SK-N-SH treated with all-trans-retinoic acid at 6 μM for 48 hours (cell line): ENCODE data around the gene LMBR1.

Experiments
- ATAC-seq: fragments of 200-7000 bp; cut with Tn5 transposase; 3 replicates; pipeline ENCODE4 v1.9.1; 2020; ENCODE audit warnings: mild to moderate bottlenecking, moderate library complexity
- ARNTL ChIP-seq: fragments of 450-650 bp; formaldehyde crosslinking; IDR thresholded peaks from 2 replicates; pipeline ENCODE4 v1.5.0; 2020; ENCODE audit warnings: low read depth, mild to moderate bottlenecking, moderate library complexity, borderline replicate concordance
- BACH2 ChIP-seq: fragments of 250-450 bp; sonication (Bioruptor Pico); IDR thresholded peaks from 2 replicates; pipeline ENCODE4 v1.9.0; 2021; ENCODE audit warnings: mild to moderate bottlenecking, borderline replicate concordance
- CREB5 ChIP-seq: fragments of 250-450 bp; sonication (Bioruptor Pico); IDR thresholded peaks from 2 replicates; pipeline ENCODE4 v1.5.1; 2020; ENCODE audit warnings: low read depth, mild to moderate bottlenecking, moderate library complexity
- CSRNP3 ChIP-seq: fragments of 250-450 bp; sonication (Bioruptor Pico); IDR thresholded peaks from 2 replicates; pipeline ENCODE4 v1.5.1; 2021; ENCODE audit warnings: mild to moderate bottlenecking, moderate library complexity
- ESRRG ChIP-seq: fragments of 250-450 bp; sonication (Bioruptor Pico); IDR thresholded peaks from 2 replicates; pipeline ENCODE4 v1.6.1; 2021; ENCODE audit warnings: mild to moderate bottlenecking
- GLIS3 ChIP-seq: fragments of 250-450 bp; sonication (Bioruptor Pico); IDR thresholded peaks from 2 replicates; pipeline ENCODE4 v1.5.0; 2020; ENCODE audit warnings: mild to moderate bottlenecking, moderate library complexity
- ISL1 ChIP-seq: fragments of 250-450 bp; sonication (Bioruptor Pico); IDR thresholded peaks from 2 replicates; pipeline ENCODE4 v2.1.2; 2022; ENCODE audit warnings: mild to moderate bottlenecking, moderate library complexity
- OSR1 ChIP-seq: fragments of 250-450 bp; sonication (Bioruptor Pico); IDR thresholded peaks from 2 replicates; pipeline ENCODE4 v1.8.0; 2022; ENCODE audit warnings: moderate library complexity, mild to moderate bottlenecking, inconsistent platforms
- PATZ1 ChIP-seq: fragments of 250-450 bp; sonication (Bioruptor Pico); IDR thresholded peaks from 2 replicates; pipeline ENCODE4 v1.8.0; 2020; ENCODE audit warnings: mild to moderate bottlenecking, moderate library complexity, borderline replicate concordance
- PPARA ChIP-seq: fragments of 250-450 bp; sonication (Bioruptor Pico); IDR thresholded peaks from 2 replicates; pipeline ENCODE4 v1.5.0; 2020; ENCODE audit warnings: mild to moderate bottlenecking, borderline replicate concordance
- RARB ChIP-seq: fragments of 250-450 bp; sonication (Bioruptor Pico); IDR thresholded peaks from 2 replicates; pipeline ENCODE4 v1.8.0; 2021; ENCODE audit warnings: mild to moderate bottlenecking, moderate library complexity
- SNAI2 ChIP-seq: fragments of 250-450 bp; sonication (Bioruptor Pico); IDR thresholded peaks from 2 replicates; pipeline ENCODE4 v1.5.0; 2020; ENCODE audit warnings: mild to moderate bottlenecking, moderate library complexity
- TOX ChIP-seq: fragments of 250-450 bp; sonication (Bioruptor Pico); IDR thresholded peaks from 2 replicates; pipeline ENCODE4 v1.8.0; 2021; ENCODE audit warnings: mild to moderate bottlenecking, moderate library complexity, borderline replicate concordance
- TSHZ2 ChIP-seq: fragments of 250-450 bp; sonication (Bioruptor Pico); IDR thresholded peaks from 2 replicates; pipeline ENCODE4 v1.5.0; 2020; ENCODE audit warnings: mild to moderate bottlenecking, moderate library complexity
- ZC3H10 ChIP-seq: fragments of 250-450 bp; sonication (Bioruptor Pico); IDR thresholded peaks from 2 replicates; pipeline ENCODE4 v1.5.1; 2021; ENCODE audit warnings: mild to moderate bottlenecking, moderate library complexity
- ZFP3 ChIP-seq: fragments of 250-450 bp; sonication (Bioruptor Pico); IDR thresholded peaks from 2 replicates; pipeline ENCODE4 v1.5.0; 2020; ENCODE audit warnings: mild to moderate bottlenecking, moderate library complexity
- ZFP30 ChIP-seq: fragments of 450-650 bp; formaldehyde crosslinking; IDR thresholded peaks from 2 replicates; pipeline ENCODE4 v1.5.0; 2022; ENCODE audit warnings: mild to moderate bottlenecking, moderate library complexity
- ZNF565 ChIP-seq: fragments of 450-650 bp; formaldehyde crosslinking; conservative IDR thresholded peaks from 2 replicates; pipeline ENCODE4 v1.5.0; 2020; ENCODE audit warnings: low read depth, mild to moderate bottlenecking, moderate library complexity
- ZNF70 ChIP-seq: fragments of 450-650 bp; formaldehyde crosslinking; IDR thresholded peaks from 2 replicates; pipeline ENCODE4 v1.5.0; 2020; ENCODE audit warnings: mild to moderate bottlenecking, moderate library complexity
- ZNF8 ChIP-seq: fragments of 450-650 bp; formaldehyde crosslinking; IDR thresholded peaks from 2 replicates; pipeline ENCODE4 v1.5.0; 2020; ENCODE audit warnings: mild to moderate bottlenecking, moderate library complexity

Gene LMBR1

GRCh38 chr7:156753229-156753560, 139.8 kb downstream of the LMBR1 start:
- no peak for ATAC-seq
- TF ChIP-seq ISL1 (no peak), TOX (CRISPR knock-in tag) (no peak), GLIS3 (no peak), RARB (no peak), PATZ1 (CRISPR knock-in tag) (no peak), ZNF8 (CRISPR knock-in tag) (no peak)

- TF ChIP-seq ZNF565 (CRISPR knock-in tag) (no peak), ZNF8 (CRISPR knock-in tag) (no peak), PATZ1 (CRISPR knock-in tag) (no peak), ZFP3 (CRISPR knock-in tag) (no peak), CSRNP3 (CRISPR knock-in tag) (no peak), TOX (CRISPR knock-in tag) (no peak), SNAI2 (CRISPR knock-in tag) (no peak)
- peak; percentile 82 for ATAC-seq
Observed at GRCh38 chr7:156752367-156753228, 140.4 kb downstream of the LMBR1 start.

GRCh38 chr7:156751319-156751718, 141.7 kb downstream of the LMBR1 start:
- peak; percentile 95 for ATAC-seq
- TF ChIP-seq ZNF565 (CRISPR knock-in tag) (no peak), BACH2 (CRISPR knock-in tag) (no peak), GLIS3 (no peak), ZNF70 (CRISPR knock-in tag) (no peak), CREB5 (CRISPR knock-in tag) (no peak), ESRRG (CRISPR knock-in tag) (no peak), SNAI2 (CRISPR knock-in tag) (no peak), RARB (no peak), OSR1 (CRISPR knock-in tag) (no peak), ZC3H10 (no peak), ARNTL (CRISPR knock-in tag) (no peak), PPARA (CRISPR knock-in tag) (no peak), ZFP30 (CRISPR knock-in tag) (no peak), TSHZ2 (CRISPR knock-in tag) (no peak), ISL1 (no peak)
